Stimulated activated naive CD8-positive, alpha-beta T cell treated with anti-CD3 and anti-CD28 coated beads, Interleukin-15, amount 100 ng/mL, for 72 hours (primary cell): Measurements from ENCODE around the gene PGA4.
"Not testable (repeated sequence)": the region's sequence is repeated elsewhere in the genome, so short reads cannot be mapped to it uniquely, and the experiment has no call there.

Experiments
- ATAC-seq: fragments of 150-1000 bp; cut with Tn5 transposase; 2 replicates; pipeline ENCODE4 v1.10.0; 2021; ENCODE audit warnings: mild to moderate bottlenecking, moderate library complexity
- DNase-seq, 2 donors: peaks; one replicate each; pipeline ENCODE4 v3.0.0; 2021 to 2022
- H3K27ac Mint-ChIP-seq, 2 donors: one replicate each; pipeline ENCODE4 v1.8.0; 2022; ENCODE audit warnings: mild to moderate bottlenecking in 2 of 2, mixed read lengths in 2 of 2, moderate library complexity in 2 of 2
- H3K27me3 Mint-ChIP-seq: one replicate; pipeline ENCODE4 v1.8.0; 2022; ENCODE audit warnings: mixed read lengths
- H3K4me1 Mint-ChIP-seq: one replicate; pipeline ENCODE4 v1.8.0; 2022; ENCODE audit warnings: mild to moderate bottlenecking, mixed read lengths
- H3K4me3 Mint-ChIP-seq, 2 donors: one replicate each; pipeline ENCODE4 v1.8.0; 2022; ENCODE audit warnings: mild to moderate bottlenecking in 2 of 2, mixed read lengths in 2 of 2, moderate library complexity in 1 of 2
- H3K9me3 Mint-ChIP-seq, 2 donors: one replicate each; pipeline ENCODE4 v1.8.0; 2022; ENCODE audit warnings: mixed read lengths in 2 of 2

The PGA4 gene

DNA sequence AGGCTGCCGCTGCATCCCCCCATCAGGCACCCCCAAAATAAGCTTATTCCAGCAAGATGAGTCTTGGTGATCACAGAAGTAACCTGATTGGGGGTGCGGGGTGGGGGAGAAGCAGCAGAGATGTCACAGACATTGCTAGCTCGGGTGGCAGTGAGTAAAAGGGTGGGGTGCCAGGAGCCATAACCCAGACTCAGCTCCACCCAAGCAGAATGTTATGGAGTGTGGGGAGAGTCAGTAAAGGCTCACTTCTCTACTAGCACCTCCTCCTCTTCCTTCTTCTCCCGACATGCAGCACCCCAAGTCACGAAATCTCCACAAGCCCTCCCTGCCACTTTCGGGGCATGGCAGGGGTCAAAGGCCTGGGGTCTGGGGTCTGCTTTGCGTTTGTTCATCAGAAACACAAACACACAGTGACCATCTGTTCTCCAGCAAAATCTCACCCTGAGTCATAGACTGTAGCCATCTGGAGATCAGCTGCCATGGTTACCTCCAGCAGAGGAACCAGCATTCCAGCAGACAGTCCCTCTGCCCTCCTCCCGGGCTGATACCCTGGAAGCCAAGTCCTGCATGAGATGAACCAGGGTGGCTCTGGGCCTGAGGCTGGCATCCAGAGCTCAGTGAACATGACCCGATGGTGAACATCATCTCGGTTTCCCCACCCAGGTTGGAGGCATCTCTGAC lies 4.5 kb downstream of the PGA4 start:
- H3K9me3 Mint-ChIP-seq = not testable (repeated sequence)

DNA sequence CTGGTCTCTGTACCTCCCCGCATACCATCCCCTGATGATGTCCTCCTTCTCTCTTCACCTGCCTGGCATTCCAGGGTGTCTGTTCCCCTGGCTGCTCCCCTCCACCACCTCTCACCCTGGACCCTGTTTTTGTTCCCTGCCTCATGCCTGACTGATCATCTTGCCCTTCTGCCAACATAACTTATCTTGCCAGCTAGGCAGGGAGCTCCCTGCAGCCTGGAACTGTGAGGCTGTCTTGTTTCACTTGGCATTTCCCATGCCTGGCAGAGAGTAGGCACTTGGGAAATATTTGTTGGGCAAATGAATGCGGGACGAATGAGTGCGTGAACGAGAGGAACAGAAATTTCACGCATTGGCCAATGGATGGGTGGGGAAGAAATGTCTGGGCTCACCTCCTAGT lies 7.3 kb downstream of the PGA4 start:
- not testable (repeated sequence) for H3K27me3 Mint-ChIP-seq, H3K4me1 Mint-ChIP-seq, H3K9me3 Mint-ChIP-seq, H3K27ac Mint-ChIP-seq, H3K4me3 Mint-ChIP-seq, DNase-seq, ATAC-seq

More for the DNA sequence above, 4.5 kb downstream of the PGA4 start:
- H3K27ac Mint-ChIP-seq, ATAC-seq, H3K4me1 Mint-ChIP-seq, H3K27me3 Mint-ChIP-seq, H3K4me3 Mint-ChIP-seq, DNase-seq: not testable (repeated sequence)

DNA sequence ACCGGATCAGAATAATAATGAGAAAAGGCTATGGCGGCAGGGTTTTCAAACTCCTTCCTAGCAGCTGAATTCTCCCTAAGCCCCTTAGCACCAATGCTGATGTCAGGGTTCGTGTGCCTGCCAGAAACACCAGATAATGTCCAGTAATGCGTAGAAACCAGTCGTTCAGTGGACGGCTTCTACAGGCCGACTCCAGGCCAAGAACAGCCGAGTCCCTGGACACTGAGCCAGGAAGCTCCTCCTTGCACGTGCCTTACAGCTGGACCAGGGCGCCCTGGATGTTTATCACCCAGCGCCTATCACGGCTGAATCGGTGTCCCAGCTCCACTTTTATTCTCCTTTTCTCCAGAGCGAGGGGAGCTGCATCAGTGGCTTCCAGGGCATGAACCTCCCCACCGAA lies 8.9 kb downstream of the PGA4 start:
- not testable (repeated sequence) for H3K27me3 Mint-ChIP-seq, H3K4me3 Mint-ChIP-seq, DNase-seq, H3K27ac Mint-ChIP-seq, H3K4me1 Mint-ChIP-seq, H3K9me3 Mint-ChIP-seq, ATAC-seq

DNA sequence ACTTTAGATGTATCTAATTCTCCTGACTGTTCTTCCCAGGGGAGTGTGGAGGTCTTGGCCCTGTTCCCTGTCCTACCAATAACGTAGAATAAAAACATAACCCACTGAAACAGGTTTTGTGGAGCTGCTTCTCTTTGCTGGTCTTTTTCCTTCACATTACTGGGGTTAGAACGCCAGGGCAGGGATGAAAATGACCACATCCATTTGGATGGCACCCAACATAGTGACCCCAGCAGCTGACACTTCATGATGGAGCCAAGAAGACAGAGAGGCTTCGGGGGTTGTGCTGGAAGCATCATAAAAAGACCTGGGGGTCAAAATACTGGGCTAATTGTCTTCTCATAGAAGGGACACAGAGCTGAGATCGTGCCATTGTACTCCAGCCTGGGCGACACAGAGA lies 9.4 kb downstream of the PGA4 start:
- not testable (repeated sequence) for H3K27ac Mint-ChIP-seq, H3K4me1 Mint-ChIP-seq, ATAC-seq, H3K27me3 Mint-ChIP-seq, H3K9me3 Mint-ChIP-seq, DNase-seq, H3K4me3 Mint-ChIP-seq

DNA sequence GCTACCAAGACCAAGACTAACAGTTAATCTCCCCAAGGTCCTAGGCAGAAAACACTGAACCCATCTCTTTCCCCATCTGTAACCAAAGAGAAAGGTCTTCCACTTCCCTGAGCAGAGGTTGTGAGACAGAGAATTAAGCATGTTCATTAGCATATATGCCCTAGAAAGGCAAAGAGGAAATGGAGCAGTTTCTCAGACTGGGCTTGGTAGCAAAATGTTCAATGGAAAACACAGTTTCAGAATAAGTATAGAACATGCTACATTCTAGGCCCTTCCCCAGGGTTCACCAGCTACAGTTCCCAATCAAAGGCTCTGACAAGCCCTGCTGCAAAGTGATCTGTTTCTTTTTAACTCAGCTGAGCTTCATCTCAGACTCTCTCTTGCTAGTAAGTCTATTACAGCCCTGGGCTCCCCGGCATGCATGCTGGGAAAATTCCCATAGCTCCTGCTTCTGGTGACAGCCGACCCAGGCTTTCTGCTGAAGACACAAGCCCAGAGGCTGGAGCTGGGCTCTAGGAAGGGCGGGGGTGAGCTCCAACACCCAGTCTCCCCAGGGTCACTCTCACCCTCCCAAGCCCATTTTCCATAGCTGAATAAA lies 10.5 kb downstream of the PGA4 start:
- not testable (repeated sequence) for H3K27ac Mint-ChIP-seq, DNase-seq, ATAC-seq, H3K4me1 Mint-ChIP-seq, H3K4me3 Mint-ChIP-seq, H3K9me3 Mint-ChIP-seq, H3K27me3 Mint-ChIP-seq

DNA sequence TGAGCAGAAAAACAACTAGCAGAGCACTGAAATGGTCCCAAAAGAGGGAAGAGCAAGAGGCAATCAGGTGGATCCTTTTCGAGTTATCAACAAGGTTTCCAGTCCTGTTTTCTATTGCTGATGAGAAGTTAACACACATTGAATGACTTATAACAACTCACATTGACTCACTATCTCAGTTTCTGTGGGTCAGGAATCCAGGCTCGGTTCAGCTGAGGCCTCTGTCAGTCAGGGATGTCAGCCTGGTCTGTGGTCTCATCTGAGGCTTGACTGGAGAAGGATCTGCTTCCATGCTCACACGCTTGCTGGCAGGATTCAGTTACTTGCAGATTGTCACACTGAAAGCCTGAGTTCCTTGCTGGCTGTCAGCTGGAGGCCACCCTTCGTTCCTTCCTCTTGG lies 15.0 kb downstream of the PGA4 start:
- H3K9me3 Mint-ChIP-seq, DNase-seq, H3K4me3 Mint-ChIP-seq, H3K4me1 Mint-ChIP-seq, H3K27ac Mint-ChIP-seq, ATAC-seq, H3K27me3 Mint-ChIP-seq: not testable (repeated sequence)

DNA sequence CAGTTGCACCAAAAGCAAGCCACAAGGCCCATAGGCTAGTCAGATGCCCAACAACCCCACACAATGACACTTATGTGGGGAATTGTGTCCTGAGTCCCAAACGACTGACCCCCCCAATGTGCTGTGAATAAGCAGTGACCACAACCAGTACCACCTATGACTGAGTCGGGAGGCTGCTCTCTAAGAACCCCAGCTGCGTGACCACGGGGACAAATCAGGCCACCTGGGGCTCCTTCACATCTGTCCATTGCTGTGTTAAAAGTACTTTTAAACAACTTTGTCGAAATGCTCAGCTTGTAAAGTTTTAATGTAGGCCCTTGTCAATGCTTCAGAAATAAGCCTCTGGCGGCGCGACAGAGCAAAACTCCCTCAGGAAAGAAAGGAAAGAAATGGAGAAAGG lies 18.1 kb downstream of the PGA4 start:
- not testable (repeated sequence) for H3K4me1 Mint-ChIP-seq, ATAC-seq, H3K9me3 Mint-ChIP-seq, H3K27me3 Mint-ChIP-seq, H3K4me3 Mint-ChIP-seq, DNase-seq, H3K27ac Mint-ChIP-seq

DNA sequence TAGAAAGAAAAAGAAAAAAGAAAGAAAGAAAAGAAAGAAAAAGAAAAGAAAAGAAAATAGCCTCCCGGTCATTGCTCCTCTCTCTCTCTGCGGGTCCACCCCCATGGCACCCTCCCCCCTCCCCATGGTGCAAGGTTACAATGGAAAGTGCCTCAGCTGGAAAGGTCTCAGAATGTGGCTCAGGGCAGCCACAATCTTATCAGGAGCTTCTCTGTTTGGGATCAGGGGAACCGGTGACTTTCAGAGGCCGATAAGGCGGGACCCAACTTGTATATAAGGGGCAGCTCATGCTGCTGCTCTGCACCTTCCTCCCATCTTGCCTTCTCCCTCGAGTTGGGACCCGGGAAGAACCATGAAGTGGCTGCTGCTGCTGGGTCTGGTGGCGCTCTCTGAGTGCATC lies 18.7 kb downstream of the PGA4 start, which contains the start of gene PGA5:
PGA5 (plus strand) TSS at position 301 of the 400 bp plus-strand sequence; CDS start at position 353, 52 bp downstream.
- H3K4me3 Mint-ChIP-seq, DNase-seq, H3K9me3 Mint-ChIP-seq, H3K27ac Mint-ChIP-seq, ATAC-seq, H3K4me1 Mint-ChIP-seq, H3K27me3 Mint-ChIP-seq: not testable (repeated sequence)

DNA sequence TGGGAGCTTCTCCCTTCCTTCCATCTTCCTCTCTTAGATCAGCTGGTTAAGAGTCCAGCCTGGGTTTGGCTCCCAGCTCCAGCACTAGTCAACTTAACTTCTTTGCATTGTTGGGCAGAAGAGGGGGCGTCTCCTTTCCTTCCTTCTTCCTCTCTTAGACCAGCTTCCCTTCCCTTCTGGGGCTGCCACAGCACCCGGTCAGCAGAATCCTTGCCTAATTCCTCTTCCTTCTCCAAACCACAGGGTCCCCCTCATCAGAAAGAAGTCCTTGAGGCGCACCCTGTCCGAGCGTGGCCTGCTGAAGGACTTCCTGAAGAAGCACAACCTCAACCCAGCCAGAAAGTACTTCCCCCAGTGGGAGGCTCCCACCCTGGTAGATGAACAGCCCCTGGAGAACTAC lies 19.4 kb downstream of the PGA4 start:
- not testable (repeated sequence) for H3K9me3 Mint-ChIP-seq, H3K27ac Mint-ChIP-seq, H3K4me3 Mint-ChIP-seq, ATAC-seq, H3K27me3 Mint-ChIP-seq, H3K4me1 Mint-ChIP-seq, DNase-seq

DNA sequence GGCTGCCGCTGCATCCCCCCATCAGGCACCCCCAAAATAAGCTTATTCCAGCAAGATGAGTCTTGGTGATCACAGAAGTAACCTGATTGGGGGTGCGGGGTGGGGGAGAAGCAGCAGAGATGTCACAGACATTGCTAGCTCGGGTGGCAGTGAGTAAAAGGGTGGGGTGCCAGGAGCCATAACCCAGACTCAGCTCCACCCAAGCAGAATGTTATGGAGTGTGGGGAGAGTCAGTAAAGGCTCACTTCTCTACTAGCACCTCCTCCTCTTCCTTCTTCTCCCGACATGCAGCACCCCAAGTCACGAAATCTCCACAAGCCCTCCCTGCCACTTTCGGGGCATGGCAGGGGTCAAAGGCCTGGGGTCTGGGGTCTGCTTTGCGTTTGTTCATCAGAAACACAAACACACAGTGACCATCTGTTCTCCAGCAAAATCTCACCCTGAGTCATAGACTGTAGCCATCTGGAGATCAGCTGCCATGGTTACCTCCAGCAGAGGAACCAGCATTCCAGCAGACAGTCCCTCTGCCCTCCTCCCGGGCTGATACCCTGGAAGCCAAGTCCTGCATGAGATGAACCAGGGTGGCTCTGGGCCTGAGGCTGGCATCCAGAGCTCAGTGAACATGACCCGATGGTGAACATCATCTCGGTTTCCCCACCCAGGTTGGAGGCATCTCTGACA lies 23.3 kb downstream of the PGA4 start:
- not testable (repeated sequence) for H3K27me3 Mint-ChIP-seq, DNase-seq, ATAC-seq, H3K27ac Mint-ChIP-seq, H3K9me3 Mint-ChIP-seq, H3K4me3 Mint-ChIP-seq, H3K4me1 Mint-ChIP-seq

DNA sequence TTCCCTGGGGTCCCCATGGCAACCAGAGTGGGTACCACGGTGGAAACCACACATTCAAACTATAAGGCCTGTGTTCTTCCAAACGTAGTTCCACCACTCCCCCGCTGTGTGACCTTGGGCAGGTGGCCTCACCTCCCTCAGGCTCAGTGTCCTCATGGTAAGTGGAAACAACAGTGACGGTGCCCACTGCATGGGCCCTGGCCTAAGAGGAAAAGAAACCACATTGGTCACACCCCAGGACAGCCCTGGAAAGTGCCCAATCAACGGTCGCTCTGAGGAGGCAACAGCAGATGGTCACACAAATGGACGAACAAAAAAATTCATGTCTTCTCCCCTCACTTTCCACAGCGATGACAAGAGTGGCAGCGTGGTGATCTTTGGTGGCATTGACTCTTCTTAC lies 25.9 kb downstream of the PGA4 start:
- not testable (repeated sequence) for DNase-seq, H3K4me3 Mint-ChIP-seq, H3K27me3 Mint-ChIP-seq, H3K9me3 Mint-ChIP-seq, H3K4me1 Mint-ChIP-seq, ATAC-seq, H3K27ac Mint-ChIP-seq

DNA sequence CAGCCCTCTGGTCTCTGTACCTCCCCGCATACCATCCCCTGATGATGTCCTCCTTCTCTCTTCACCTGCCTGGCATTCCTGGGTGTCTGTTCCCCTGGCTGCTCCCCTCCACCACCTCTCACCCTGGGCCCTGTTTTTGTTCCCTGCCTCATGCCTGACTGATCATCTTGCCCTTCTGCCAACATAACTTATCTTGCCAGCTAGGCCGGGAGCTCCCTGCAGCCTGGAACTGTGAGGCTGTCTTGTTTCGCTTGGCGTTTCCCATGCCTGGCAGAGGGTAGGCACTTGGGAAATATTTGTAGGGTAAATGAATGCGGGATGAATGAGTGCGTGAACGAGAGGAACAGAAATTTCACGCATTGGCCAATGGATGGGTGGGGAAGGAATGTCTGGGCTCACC lies 27.1 kb downstream of the PGA4 start:
- DNase-seq, H3K4me3 Mint-ChIP-seq, H3K27me3 Mint-ChIP-seq, H3K4me1 Mint-ChIP-seq, ATAC-seq, H3K9me3 Mint-ChIP-seq: not testable (repeated sequence)
- H3K27ac Mint-ChIP-seq = peak overlapping the region in 1 of 2 donors; percentile 68

DNA sequence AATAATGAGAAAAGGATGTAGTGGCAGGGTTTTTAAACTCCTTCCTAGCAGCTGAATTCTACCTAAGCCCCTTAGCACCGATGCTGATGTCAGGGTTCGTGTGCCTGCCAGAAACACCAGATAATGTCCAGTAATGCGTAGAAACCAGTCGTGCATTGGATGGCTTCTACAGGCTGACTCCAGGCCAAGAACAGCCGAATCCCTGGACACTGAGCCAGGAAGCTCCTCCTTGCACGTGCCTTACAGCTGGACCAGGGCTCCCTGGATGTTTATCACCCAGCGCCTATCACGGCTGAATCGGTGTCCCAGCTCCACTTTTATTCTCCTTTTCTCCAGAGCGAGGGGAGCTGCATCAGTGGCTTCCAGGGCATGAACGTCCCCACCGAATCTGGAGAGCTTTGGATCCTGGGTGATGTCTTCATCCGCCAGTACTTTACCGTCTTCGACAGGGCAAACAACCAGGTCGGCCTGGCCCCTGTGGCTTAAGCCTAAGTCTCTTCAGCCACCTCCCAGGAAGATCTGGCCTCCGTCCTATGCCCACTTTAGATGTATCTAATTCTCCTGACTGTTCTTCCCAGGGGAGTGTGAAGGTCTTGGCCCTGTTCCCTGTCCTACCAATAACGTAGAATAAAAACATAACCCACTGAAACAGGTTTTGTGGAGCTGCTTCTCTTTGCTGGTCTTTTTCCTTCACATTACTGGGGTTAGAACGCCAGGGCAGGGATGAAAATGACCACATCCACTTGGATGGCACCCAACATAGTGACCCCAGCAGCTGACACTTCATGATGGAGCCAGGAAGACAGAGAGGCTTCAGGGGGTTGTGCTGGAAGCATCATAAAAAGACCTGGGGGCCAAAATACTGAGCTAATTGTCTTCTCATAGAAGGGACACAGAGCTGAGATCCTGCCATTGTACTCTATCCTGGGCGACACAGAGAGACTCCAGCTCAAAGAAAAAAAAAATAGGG lies 28.9 kb downstream of the PGA4 start:
- not testable (repeated sequence) for ATAC-seq, H3K9me3 Mint-ChIP-seq, H3K4me3 Mint-ChIP-seq, H3K27me3 Mint-ChIP-seq, DNase-seq, H3K27ac Mint-ChIP-seq, H3K4me1 Mint-ChIP-seq

DNA sequence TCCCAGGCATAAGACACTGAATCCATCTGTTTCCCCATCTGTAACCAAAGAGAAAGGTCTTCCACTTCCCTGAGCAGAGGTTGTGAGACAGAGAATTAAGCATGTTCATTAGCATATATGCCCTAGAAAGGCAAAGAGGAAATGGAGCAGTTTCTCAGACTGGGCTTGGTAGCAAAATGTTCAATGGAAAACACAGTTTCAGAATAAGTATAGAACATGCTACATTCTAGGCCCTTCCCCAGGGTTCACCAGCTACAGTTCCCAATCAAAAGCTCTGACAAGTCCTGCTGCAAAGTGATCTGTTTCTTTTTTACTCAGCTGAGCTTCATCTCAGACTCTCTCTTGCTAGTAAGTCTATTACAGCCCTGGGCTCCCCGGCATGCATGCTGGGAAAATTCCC lies 30.2 kb downstream of the PGA4 start:
- H3K4me3 Mint-ChIP-seq, H3K27me3 Mint-ChIP-seq, ATAC-seq, H3K9me3 Mint-ChIP-seq, H3K4me1 Mint-ChIP-seq, DNase-seq, H3K27ac Mint-ChIP-seq: not testable (repeated sequence)

DNA sequence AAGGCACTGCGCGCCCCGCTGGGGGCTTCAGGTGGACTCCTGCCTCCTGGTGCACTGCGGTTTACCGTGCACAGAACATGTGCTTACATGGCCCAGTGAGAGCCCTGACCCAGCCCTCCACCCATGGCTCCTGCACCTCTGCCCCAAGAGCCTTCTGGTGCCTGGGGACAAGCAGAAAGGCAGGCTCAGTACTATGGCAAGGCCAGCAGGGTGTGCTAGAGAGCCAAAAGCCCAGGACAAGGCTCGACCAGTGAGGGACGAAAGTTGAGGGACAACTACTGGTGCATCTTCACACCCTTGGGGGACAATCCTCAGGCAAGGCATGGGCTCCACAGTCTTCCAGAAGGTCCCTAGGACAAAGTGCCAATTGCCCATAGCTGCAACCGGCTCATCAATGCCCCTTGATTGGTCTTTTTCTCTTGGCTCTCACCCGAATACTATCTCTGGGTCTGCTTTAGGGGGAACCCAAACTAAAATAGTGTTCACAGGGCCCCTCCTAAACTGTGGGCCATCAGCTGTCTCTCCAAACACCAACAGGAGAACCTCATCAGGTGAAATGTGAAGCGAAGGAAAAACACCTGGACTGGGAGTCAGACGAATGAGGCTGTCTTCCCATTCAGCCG lies 32.4 kb downstream of the PGA4 start:
- H3K9me3 Mint-ChIP-seq = no peaks in the 10 kb centered on the region
- H3K27ac Mint-ChIP-seq = no peak overlapping the region
- H3K27me3 Mint-ChIP-seq = no peaks in the 10 kb centered on the region
- ATAC-seq (peak; percentile 89), DNase-seq (peak; percentile 65)
- no peaks in the 10 kb centered on the region for H3K4me1 Mint-ChIP-seq
- no peak overlapping the region for H3K4me3 Mint-ChIP-seq
